Omental fat pad (tissue), 4 donors: Measurements from ENCODE around the gene ARIH1. TPM values are rescaled to one million over a fixed set of nuclear protein-coding genes. Genes with fewer than 3 reads are reported as not detected.
"Not testable (repeated sequence)": the region's sequence is repeated elsewhere in the genome, so short reads cannot be mapped to it uniquely, and the experiment has no call there.

Source experiments
- ATAC-seq: fragments of 150-250 bp; one replicate; pipeline ENCODE4 v1.9.1; 2016; ENCODE audit warnings: mild to moderate bottlenecking, moderate library complexity; ENCODE audit not compliant: low FRiP score
- DNase-seq: peaks from one replicate; pipeline ENCODE4 v3.0.0-alpha.2; 2019; ENCODE audit warnings: low spot score
- total RNA-seq, 4 donors: library from RNA; depleted of rRNA; stranded (reverse); fragments of >200 nt; gene quantifications; one replicate each; pipeline ENCODE4 v1.1.0, GENCODE V29; 2016
- TF ChIP-seq, protein P1 (sequence below), 3 donors: fragments of 450-650 bp; IDR thresholded peaks; one replicate each; pipeline ENCODE4 v1.5.1; 2016 to 2017; ENCODE audit warnings: antibody characterized with exemption in 3 of 3, mild to moderate bottlenecking in 3 of 3, moderate library complexity in 2 of 3

Gene ARIH1, protein sequence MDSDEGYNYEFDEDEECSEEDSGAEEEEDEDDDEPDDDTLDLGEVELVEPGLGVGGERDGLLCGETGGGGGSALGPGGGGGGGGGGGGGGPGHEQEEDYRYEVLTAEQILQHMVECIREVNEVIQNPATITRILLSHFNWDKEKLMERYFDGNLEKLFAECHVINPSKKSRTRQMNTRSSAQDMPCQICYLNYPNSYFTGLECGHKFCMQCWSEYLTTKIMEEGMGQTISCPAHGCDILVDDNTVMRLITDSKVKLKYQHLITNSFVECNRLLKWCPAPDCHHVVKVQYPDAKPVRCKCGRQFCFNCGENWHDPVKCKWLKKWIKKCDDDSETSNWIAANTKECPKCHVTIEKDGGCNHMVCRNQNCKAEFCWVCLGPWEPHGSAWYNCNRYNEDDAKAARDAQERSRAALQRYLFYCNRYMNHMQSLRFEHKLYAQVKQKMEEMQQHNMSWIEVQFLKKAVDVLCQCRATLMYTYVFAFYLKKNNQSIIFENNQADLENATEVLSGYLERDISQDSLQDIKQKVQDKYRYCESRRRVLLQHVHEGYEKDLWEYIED
- total RNA-seq = 10 to 100 TPM; 45.4 to 84.2 (median 63.2) TPM

DNA sequence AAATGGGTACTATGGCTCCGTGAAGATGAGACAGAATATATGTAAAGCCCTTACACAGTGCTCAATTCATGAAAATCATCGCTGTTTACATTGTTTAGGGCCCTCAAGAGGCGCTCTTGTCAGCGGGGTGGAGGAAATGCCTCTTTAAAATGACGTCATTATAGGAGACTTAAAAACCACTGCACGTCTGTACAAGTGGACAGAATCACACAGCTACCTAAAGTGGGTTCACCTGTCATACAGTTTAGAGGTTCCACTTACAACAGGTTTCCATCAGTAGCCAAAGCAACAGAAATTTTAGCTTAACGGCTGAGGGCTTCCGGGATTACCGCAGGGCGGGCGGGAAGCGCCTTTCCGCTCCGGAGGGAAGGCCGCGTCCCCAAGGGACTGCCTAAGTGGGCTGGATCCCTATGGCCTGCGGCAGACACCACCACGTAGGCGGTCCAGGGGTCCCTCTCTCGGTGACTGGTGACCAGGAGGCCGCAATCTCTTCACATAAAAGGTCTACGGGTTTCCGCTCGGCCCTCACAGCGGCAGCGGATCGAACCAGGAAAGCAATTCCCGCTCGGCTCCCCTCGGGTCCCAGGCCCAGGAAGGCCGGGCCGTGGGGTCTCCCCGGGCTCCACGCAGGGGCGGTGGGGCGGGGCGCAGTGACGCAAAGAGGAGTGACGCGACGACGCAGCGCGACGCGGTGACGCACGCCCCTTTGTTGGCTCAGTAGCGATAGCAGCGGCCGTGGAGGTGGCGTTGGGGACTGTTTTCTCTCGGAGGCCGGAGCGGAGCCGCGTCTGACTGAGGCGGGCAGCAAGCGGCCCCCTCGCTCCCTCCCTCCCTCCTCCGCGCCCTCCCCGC is at the start of gene ARIH1:
Gene ARIH1, plus strand, starts transcription at position 717 of the 852 bp plus-strand sequence. CDS start 310 bp downstream, outside the sequence.
- ATAC-seq (peak; percentile 95), DNase-seq (peak; percentile 85)
- TF ChIP-seq, protein P1, sequence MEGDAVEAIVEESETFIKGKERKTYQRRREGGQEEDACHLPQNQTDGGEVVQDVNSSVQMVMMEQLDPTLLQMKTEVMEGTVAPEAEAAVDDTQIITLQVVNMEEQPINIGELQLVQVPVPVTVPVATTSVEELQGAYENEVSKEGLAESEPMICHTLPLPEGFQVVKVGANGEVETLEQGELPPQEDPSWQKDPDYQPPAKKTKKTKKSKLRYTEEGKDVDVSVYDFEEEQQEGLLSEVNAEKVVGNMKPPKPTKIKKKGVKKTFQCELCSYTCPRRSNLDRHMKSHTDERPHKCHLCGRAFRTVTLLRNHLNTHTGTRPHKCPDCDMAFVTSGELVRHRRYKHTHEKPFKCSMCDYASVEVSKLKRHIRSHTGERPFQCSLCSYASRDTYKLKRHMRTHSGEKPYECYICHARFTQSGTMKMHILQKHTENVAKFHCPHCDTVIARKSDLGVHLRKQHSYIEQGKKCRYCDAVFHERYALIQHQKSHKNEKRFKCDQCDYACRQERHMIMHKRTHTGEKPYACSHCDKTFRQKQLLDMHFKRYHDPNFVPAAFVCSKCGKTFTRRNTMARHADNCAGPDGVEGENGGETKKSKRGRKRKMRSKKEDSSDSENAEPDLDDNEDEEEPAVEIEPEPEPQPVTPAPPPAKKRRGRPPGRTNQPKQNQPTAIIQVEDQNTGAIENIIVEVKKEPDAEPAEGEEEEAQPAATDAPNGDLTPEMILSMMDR (IDR thresholded peaks at IDR 0.05) = no peak

DNA sequence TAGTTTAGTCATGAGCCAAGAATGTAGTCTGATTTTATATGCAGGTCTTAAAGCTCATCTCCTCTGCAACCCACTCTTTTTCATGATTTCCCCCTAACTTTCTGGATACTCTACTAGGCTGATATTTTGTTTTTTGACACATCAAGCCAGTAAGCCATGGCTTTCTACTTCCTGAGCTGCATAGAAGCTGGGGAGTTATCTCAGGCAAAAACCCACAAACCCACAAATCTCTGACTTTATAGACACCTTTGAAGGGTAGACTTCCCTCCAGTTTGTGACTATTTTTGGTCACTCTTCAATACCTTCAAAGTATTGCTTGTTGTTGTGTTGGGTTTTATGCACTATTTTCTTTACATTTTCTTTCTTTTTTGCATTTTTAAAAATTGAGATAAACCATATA is 47.4 kb upstream of the ARIH1 start:
- TF ChIP-seq, protein P1 (IDR thresholded peaks at IDR 0.05) = no peak
- no peak for DNase-seq
- ATAC-seq = no peak

DNA sequence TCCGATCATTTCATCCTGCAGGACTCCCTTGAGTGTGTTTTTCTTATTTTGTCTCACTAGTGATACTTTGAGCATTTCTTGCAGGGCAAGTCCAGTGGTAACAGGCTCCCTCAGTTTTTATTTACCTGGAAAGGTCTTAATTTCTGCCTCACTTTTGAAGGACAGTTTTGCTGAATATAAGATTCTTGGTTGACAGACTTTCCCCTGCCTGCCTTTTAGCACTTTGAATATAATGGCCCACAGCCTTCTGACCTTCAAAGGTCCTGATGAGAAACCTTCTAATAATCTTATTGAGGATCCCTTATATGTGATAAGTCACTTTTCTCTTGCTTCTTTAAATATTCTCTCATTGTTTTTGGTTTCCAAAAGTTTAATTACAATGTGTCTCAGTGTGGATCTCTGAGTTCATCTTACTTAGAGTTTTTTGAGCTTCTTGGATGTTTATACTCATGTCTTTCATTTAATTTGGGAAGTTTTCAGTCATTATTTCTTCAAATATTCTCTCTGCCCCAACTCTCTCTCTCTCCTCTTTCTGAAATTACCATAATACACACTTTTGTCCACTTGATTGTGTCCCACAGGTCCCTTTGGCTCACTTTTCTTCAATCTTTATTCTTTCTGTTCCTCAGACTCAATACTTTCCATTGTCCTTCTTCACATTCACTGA is 36.3 kb upstream of the ARIH1 start:
- DNase-seq (no peak), ATAC-seq (no peak)
- TF ChIP-seq, protein P1 (IDR thresholded peaks at IDR 0.05) = no peak

DNA sequence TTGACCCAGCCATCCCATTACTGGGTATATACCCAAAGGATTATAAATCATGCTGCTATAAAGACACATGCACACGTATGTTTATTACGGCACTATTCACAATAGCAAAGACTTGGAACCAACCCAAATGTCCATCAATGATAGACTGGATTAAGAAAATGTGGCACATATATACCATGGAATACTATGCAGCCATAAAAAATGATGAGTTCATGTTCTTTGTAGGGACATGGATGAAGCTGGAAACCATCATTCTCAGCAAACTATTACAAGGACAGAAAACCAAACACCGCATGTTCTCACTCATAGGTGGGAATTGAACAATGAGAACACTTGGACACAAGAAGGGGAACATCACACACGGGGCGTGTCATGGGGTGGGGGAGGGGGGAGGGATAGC is 31.3 kb upstream of the ARIH1 start:
- ATAC-seq, DNase-seq: not testable (repeated sequence)

DNA sequence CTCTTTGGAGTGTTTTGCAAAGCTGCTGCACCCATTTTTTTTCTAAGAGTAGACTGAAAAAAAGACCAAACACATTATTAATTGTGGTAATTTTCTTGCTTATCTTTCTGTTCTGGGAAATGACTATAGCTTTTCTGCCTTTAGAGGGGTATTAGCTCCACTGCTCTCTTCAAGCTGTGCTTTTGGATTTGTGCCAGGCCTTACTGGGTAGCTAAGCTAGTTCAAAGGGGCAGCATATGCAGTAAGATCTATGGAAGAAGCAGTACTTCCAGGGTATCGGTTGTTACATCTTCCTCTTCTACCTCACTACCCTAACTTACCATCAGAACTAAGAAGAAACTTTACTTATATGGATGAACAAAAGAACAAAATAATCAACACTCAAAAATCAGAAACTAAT is 28.7 kb upstream of the ARIH1 start:
- ATAC-seq = no peak
- TF ChIP-seq, protein P1 (IDR thresholded peaks at IDR 0.05) = no peak
- no peak for DNase-seq

DNA sequence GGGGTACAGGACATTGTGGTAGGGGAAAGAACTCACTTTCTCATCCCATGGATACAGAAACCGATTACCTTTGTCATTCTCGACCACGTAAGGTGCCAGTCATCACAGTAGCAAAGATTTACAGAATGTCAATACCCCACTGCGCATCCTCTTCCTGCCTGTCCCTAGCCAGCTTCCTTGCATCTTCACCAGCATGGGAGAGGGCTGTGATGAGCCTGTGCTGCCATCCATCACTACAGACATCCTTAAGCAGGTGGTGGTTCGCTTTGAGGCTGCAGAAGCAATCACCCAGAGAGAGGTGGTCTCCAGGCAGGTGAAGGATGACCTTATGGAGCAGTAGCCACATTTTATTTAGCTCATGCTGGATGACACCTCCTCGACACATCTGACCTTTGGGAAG is 23.3 kb upstream of the ARIH1 start:
- no peak for DNase-seq
- TF ChIP-seq, protein P1 (IDR thresholded peaks at IDR 0.05) = no peak
- no peak for ATAC-seq

DNA sequence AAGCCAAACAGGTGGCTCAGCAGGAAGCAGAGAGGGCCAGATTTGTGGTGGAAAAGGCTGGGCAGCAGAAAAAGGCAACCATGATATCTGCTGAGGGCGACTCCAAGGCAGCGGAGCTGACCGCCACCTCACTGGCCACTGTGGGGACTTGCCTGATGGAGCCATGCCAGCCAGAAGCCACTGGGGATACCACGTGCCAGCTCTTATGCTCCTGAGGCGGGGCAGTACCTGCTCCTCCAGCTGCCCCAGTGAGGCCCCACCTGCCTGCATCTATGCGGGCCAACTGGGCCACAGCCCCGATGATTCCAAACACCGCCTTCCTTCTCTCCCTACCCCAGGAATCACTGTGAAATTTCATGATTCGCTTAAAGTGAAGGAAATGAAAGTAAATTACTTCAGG is 22.9 kb upstream of the ARIH1 start:
- ATAC-seq = no peak
- TF ChIP-seq, protein P1 (IDR thresholded peaks at IDR 0.05) = no peak
- no peak for DNase-seq
